Stomach (tissue), 9 donors: ENCODE data around the gene STON2. TPM values are rescaled to one million over a fixed set of nuclear protein-coding genes. Genes with fewer than 3 reads are reported as not detected.

ENCODE experiments used
- DNase-seq, 2 donors: peaks; one replicate each; pipeline versions ENCODE4 v3.0.0 to v3.0.0-alpha.2; 2013 to 2019
- H3K27ac ChIP-seq, 5 donors: fragments of 200-600 bp in 4 of 5; sonication (generic) in 4 of 5; one replicate each; pipeline ENCODE4 v1.5.1; 2013 to 2019; ENCODE audit warnings: mild to moderate bottlenecking in 1 of 5, moderate library complexity in 1 of 5
- H3K27me3 ChIP-seq, 3 donors: fragments of 200-600 bp; sonication (generic); one replicate each; pipeline ENCODE4 v1.5.1; 2017 to 2019; ENCODE audit warnings: mixed run types in 1 of 3
- H3K36me3 ChIP-seq, 4 donors: fragments of 200-600 bp; sonication (generic); 1 replicate in 3 of 4; 2 replicates in 1 of 4; pipeline ENCODE4 v1.5.1; 2016 to 2019
- H3K4me1 ChIP-seq, 4 donors: fragments of 200-600 bp; sonication (generic); one replicate each; pipeline ENCODE4 v1.5.1; 2016 to 2019
- H3K4me3 ChIP-seq, 4 donors: fragments of 200-600 bp; sonication (generic) in 3 of 4; one replicate each; pipeline ENCODE4 v1.5.1; 2016 to 2019; ENCODE audit warnings: mild to moderate bottlenecking in 1 of 4
- H3K9me3 ChIP-seq, 4 donors: fragments of 200-600 bp; sonication (generic); one replicate each; pipeline ENCODE4 v1.5.1; 2016 to 2019
- EP300 ChIP-seq: sonication (generic); formaldehyde crosslinking; IDR thresholded peaks from one replicate; pipeline ENCODE4 v1.6.1; 2017; ENCODE audit warnings: antibody characterized with exemption
- POLR2A ChIP-seq, 4 donors: fragments of 450-650 bp; IDR thresholded peaks; one replicate each; pipeline ENCODE4 v1.6.1; 2016; ENCODE audit warnings: antibody characterized with exemption in 4 of 4, control low read depth in 2 of 4, mild to moderate bottlenecking in 1 of 4, moderate library complexity in 1 of 4
- POLR2AphosphoS5 ChIP-seq, 3 donors: sonication (generic); formaldehyde crosslinking; IDR thresholded peaks; one replicate each; pipeline ENCODE4 v1.6.1; 2016; ENCODE audit warnings: antibody characterized with exemption in 3 of 3
- WGBS, 5 donors: extraction: QIAGEN DNeasy Blood & Tissue Kit in 3 of 5; methylation state at CpG; one replicate each; pipeline versions ENCODE4 v1.1.5 to v1.1.7; 2013 to 2018; 5-methylcytosine and 5-hydroxymethylcytosine counted together
- intact Hi-C: fragments of 100-400 bp; cut with DNase I; formaldehyde crosslinking; loops from one replicate; pipeline ENCODE4 v1.15.1; 2023; ENCODE audit warnings: low total_unique reads
- polyA plus RNA-seq, 3 donors: library from polyadenylated mRNA; stranded (reverse); fragments of 200-250 nt; gene quantifications; one replicate each; pipeline ENCODE4 v1.2.3, GENCODE V29; 2013
- total RNA-seq, 5 donors: library from RNA; depleted of rRNA; stranded (reverse); fragments of >200 nt; gene quantifications; one replicate each; pipeline versions ENCODE4 v1.1.0 to v1.2.3, GENCODE V29; 2014 to 2016
- TF ChIP-seq, protein P1 (sequence below), 7 experiments: fragments of 450-650 bp in 4 of 7; fragments of 200-600 bp in 3 of 7; sonication (generic) in 3 of 7; IDR thresholded peaks; one replicate each; pipeline ENCODE4 v1.5.1; 2016 to 2019; ENCODE audit warnings: antibody characterized with exemption in 7 of 7, control low read depth in 2 of 7, mild to moderate bottlenecking in 1 of 7
- donor health status: healthy with polysubstance abuse.
- donor health status: Bipolar disorder and iron deficiency.
- donor health status: healthy.

Gene STON2
- total and polyA plus RNA-seq, 8 donors: 1.4 to 50.2 (median 8.3) TPM

DNA sequence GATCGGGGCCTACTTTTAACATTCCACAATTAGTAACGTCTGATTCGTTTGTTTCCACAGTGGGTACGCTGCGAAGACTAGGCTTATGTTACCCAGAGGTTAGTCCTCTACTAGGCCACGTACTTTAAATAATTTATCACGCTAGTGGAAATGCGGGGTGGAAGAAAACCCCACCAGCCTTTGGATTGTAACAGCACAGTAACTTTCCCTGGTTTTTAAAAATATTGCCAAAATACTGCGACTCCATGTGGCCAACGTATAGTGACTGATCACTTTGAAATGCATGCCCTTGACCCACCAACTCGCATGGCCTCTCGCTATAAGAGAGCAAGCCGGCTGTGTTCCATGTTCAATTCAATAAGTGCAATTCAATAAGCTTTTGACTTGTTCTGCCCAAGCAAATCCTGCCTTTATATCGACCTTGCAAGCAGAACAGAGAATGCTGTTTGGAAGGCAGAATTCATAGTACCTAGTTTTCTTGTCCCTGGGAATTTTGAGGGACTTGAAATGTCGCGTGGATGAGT is 178.5 kb downstream of the STON2 start:
- Histone ChIP-seq H3K9me3 (no peaks in the 10 kb centered on the region), H3K27ac (peak overlapping the region; percentile 88 to 99 (median 98)), H3K4me3 (peak overlapping the region; percentile 57 to 87 (median 72)), H3K36me3 (no peaks in the 10 kb centered on the region), H3K27me3 (no peaks in the 10 kb centered on the region), H3K4me1 (peaks cover 13 to 40% (median 27%) of the 10 kb centered on the region in 4 donors)
- DNase-seq: no peak
- TF ChIP-seq, protein P1, sequence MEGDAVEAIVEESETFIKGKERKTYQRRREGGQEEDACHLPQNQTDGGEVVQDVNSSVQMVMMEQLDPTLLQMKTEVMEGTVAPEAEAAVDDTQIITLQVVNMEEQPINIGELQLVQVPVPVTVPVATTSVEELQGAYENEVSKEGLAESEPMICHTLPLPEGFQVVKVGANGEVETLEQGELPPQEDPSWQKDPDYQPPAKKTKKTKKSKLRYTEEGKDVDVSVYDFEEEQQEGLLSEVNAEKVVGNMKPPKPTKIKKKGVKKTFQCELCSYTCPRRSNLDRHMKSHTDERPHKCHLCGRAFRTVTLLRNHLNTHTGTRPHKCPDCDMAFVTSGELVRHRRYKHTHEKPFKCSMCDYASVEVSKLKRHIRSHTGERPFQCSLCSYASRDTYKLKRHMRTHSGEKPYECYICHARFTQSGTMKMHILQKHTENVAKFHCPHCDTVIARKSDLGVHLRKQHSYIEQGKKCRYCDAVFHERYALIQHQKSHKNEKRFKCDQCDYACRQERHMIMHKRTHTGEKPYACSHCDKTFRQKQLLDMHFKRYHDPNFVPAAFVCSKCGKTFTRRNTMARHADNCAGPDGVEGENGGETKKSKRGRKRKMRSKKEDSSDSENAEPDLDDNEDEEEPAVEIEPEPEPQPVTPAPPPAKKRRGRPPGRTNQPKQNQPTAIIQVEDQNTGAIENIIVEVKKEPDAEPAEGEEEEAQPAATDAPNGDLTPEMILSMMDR (IDR thresholded peaks at IDR 0.05): no peak
- TF ChIP-seq POLR2A (IDR thresholded peaks at IDR 0.05): no peak
- TF ChIP-seq POLR2AphosphoS5 (IDR thresholded peaks at IDR 0.05): no peak
- no peak for TF ChIP-seq EP300
- intact Hi-C loops: no loop called here
- 26 to 38% (median 33%) methylated on average over 16 of the region's 16 CpGs for WGBS, 5 donors

- intact Hi-C loops: no loop called here
- Histone ChIP-seq H3K36me3 (peaks cover 0 to 5% (median 3%) of the 10 kb centered on the region in 4 donors), H3K27me3 (no peaks in the 10 kb centered on the region), H3K4me3 (peak within 1 kb of the TSS; percentile 57 to 87 (median 72)), H3K4me1 (peaks cover 13 to 45% (median 29%) of the 10 kb centered on the region in 4 donors), H3K9me3 (no peaks in the 10 kb centered on the region), H3K27ac (peak within 1 kb of the TSS; percentile 88 to 99 (median 98))
- WGBS, 5 donors: 0 to 1% (median 1%) methylated on average over 48 to 84 of the region's 84 CpGs
- TF ChIP-seq EP300 (no peak), POLR2A (IDR thresholded peaks at IDR 0.05) (peak in 1 of 4 donors; percentile 58), POLR2AphosphoS5 (IDR thresholded peaks at IDR 0.05) (peak; percentile 87 to 100 (median 100))
- DNase-seq: peak; percentile 96 to 99
Observed at GRCh38 chr14:81220830-81221578, 179.1 kb downstream of the STON2 start, which contains the start of gene GTF2A1. Gene GTF2A1 (minus strand): TSS chr14:81220959. CDS start chr14:81220518, 441 bp downstream.

DNA sequence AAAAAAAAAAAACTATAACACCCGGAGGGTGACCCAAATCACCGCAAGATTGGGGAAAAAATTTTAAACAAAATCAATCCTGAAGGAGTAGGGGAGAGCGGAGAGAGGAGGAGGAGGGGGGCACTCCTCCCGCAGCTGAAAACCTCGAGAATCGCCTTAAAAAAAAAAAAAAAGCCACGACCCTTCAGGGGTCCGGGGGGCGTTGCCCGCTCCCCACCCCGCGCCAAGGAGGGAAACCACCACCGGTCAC is 179.6 kb downstream of the STON2 start:
- TF ChIP-seq, protein P1 (IDR thresholded peaks at IDR 0.05): no peak
- TF ChIP-seq POLR2A (IDR thresholded peaks at IDR 0.05) (peak in 2 of 4 donors; percentile 95 to 99), POLR2AphosphoS5 (IDR thresholded peaks at IDR 0.05) (no peak), EP300 (no peak)
- H3K4me1 ChIP-seq: peaks cover 13 to 50% (median 29%) of the 10 kb centered on the region in 4 donors
- H3K36me3 ChIP-seq: peaks cover 5 to 10% (median 8%) of the 10 kb centered on the region in 4 donors
- H3K9me3 ChIP-seq: no peaks in the 10 kb centered on the region
- no peak for DNase-seq
- peak overlapping the region; percentile 88 to 99 (median 98) for H3K27ac ChIP-seq
- no peaks in the 10 kb centered on the region for H3K27me3 ChIP-seq
- H3K4me3 ChIP-seq: peak overlapping the region; percentile 57 to 87 (median 72)
- WGBS, 5 donors: 0 to 2% (median 1%) methylated on average over 6 to 13 of the region's 13 CpGs
- intact Hi-C loops: no loop called here

GRCh38 chr14:81219759-81220579 is 180.2 kb downstream of the STON2 start:
- H3K4me1 ChIP-seq: peaks cover 13 to 55% (median 29%) of the 10 kb centered on the region in 4 donors
- DNase-seq: peak; percentile 43 to 82
- no peaks in the 10 kb centered on the region for H3K9me3 ChIP-seq
- H3K36me3 ChIP-seq: peaks cover 10 to 15% (median 13%) of the 10 kb centered on the region in 4 donors
- H3K27ac ChIP-seq: peak overlapping the region; percentile 88 to 99 (median 98)
- H3K4me3 ChIP-seq: peak overlapping the region; percentile 57 to 87 (median 72)
- no peak for TF ChIP-seq EP300
- no peak for TF ChIP-seq POLR2A (IDR thresholded peaks at IDR 0.05)
- TF ChIP-seq, protein P1 (IDR thresholded peaks at IDR 0.05): no peak
- TF ChIP-seq POLR2AphosphoS5 (IDR thresholded peaks at IDR 0.05): no peak
- intact Hi-C loops: no loop called here
- WGBS, 5 donors: 0 to 1% (median 0%) methylated on average over 40 to 78 of the region's 84 CpGs
- no peaks in the 10 kb centered on the region for H3K27me3 ChIP-seq
